Neuronal stem cell (in vitro differentiated cells): ENCODE results near the gene DPH3.

Source experiments
- DNase-seq: peaks from one replicate; pipeline ENCODE4 v3.0.0-alpha.2; 2013; ENCODE audit warnings: low spot score
- H2AFZ ChIP-seq: one replicate; pipeline ENCODE4 v1.6.1; 2013; ENCODE audit warnings: mild to moderate bottlenecking, low read length, inconsistent platforms
- H2AK5ac ChIP-seq: 2 replicates; pipeline ENCODE4 v1.6.1; 2013; ENCODE audit warnings: low read depth, mild to moderate bottlenecking, inconsistent platforms, low read length, moderate library complexity, mixed read lengths
- H2BK120ac ChIP-seq: 2 replicates; pipeline ENCODE4 v1.6.1; 2013; ENCODE audit warnings: low read depth, mild to moderate bottlenecking, inconsistent platforms, low read length, moderate library complexity, mixed read lengths
- H2BK12ac ChIP-seq: one replicate; pipeline ENCODE4 v1.6.1; 2013; ENCODE audit warnings: low read length, inconsistent platforms
- H2BK15ac ChIP-seq: 2 replicates; pipeline ENCODE4 v1.6.1; 2013; ENCODE audit warnings: mild to moderate bottlenecking, low read length, inconsistent platforms, mixed read lengths
- H2BK5ac ChIP-seq: one replicate; pipeline ENCODE4 v1.6.1; 2013; ENCODE audit warnings: inconsistent platforms, mild to moderate bottlenecking, low read length, moderate library complexity
- H3K14ac ChIP-seq: one replicate; pipeline ENCODE4 v1.6.1; 2013; ENCODE audit warnings: low read length, inconsistent platforms
- H3K18ac ChIP-seq: 2 replicates; pipeline ENCODE4 v1.6.1; 2013; ENCODE audit warnings: low read length, inconsistent platforms
- H3K23ac ChIP-seq: 2 replicates; pipeline ENCODE4 v1.6.1; 2013; ENCODE audit warnings: low read depth, mild to moderate bottlenecking, mixed read lengths, low read length, inconsistent platforms; ENCODE audit not compliant: poor library complexity
- H3K27ac ChIP-seq: replicated peaks from 3 replicates; pipeline ENCODE4 v1.5.1; 2013; ENCODE audit warnings: low read length, inconsistent platforms
- H3K27me3 ChIP-seq, 3 experiments: 2 replicates each; pipeline ENCODE4 v1.6.1; 2013; ENCODE audit warnings: low read length in 3 of 3, mild to moderate bottlenecking in 2 of 3, inconsistent platforms in 1 of 3, low read depth in 1 of 3, mixed read lengths in 1 of 3, moderate library complexity in 1 of 3; ENCODE audit not compliant: control insufficient read depth in 3 of 3, insufficient read depth in 3 of 3
- H3K36me3 ChIP-seq, 2 donors: replicated peaks in 1 of 2; 2 replicates each; pipeline ENCODE4 v1.6.1; 2013; ENCODE audit warnings: low read length in 2 of 2; ENCODE audit not compliant: control insufficient read depth in 2 of 2, insufficient read depth in 2 of 2
- H3K4ac ChIP-seq: 2 replicates; pipeline ENCODE4 v1.6.1; 2013; ENCODE audit warnings: inconsistent platforms, mild to moderate bottlenecking, low read length, moderate library complexity
- H3K4me1 ChIP-seq, 2 donors: 1 replicate in 1 of 2; 2 replicates in 1 of 2; pipeline ENCODE4 v1.6.1; 2013; ENCODE audit warnings: low read length in 2 of 2, low read depth in 1 of 2; ENCODE audit not compliant: control insufficient read depth in 2 of 2, insufficient read depth in 1 of 2
- H3K4me2 ChIP-seq: one replicate; pipeline ENCODE4 v1.6.1; 2013; ENCODE audit warnings: mild to moderate bottlenecking, low read length, inconsistent platforms; ENCODE audit not compliant: insufficient read depth, poor library complexity, severe bottlenecking
- H3K4me3 ChIP-seq, 2 donors: 2 replicates each; pipeline ENCODE4 v1.5.1; 2013; ENCODE audit warnings: low read length in 2 of 2, mild to moderate bottlenecking in 2 of 2, inconsistent platforms in 1 of 2, moderate library complexity in 1 of 2
- H3K79me1 ChIP-seq: one replicate; pipeline ENCODE4 v1.6.1; 2013; ENCODE audit warnings: low read depth, mild to moderate bottlenecking, inconsistent platforms, low read length, moderate library complexity
- H3K9ac ChIP-seq: one replicate; pipeline ENCODE4 v1.6.1; 2013; ENCODE audit warnings: mild to moderate bottlenecking, low read depth, low read length, inconsistent platforms; ENCODE audit not compliant: poor library complexity
- H3K9me3 ChIP-seq, 2 donors: replicated peaks in 1 of 2; 2 replicates each; pipeline versions ENCODE3 to v1.6.1; 2013; ENCODE audit warnings: low read length in 2 of 2, mild to moderate bottlenecking in 2 of 2, inconsistent platforms in 1 of 2, low read depth in 1 of 2, mixed read lengths in 1 of 2, moderate library complexity in 1 of 2; ENCODE audit not compliant: control insufficient read depth in 2 of 2, insufficient read depth in 1 of 2
- H4K8ac ChIP-seq: one replicate; pipeline ENCODE4 v1.6.1; 2013; ENCODE audit warnings: low read depth, mild to moderate bottlenecking, inconsistent platforms, low read length, moderate library complexity
- H4K91ac ChIP-seq: one replicate; pipeline ENCODE4 v1.6.1; 2013; ENCODE audit warnings: low read length, low read depth, mild to moderate bottlenecking, inconsistent platforms; ENCODE audit not compliant: poor library complexity
- WGBS, 2 donors: extraction: QIAGEN DNeasy Blood & Tissue Kit; methylation state at CpG; one replicate each; pipeline ENCODE4 v1.1.7; 2013; ENCODE audit warnings: missing lambda C conversion rate in 2 of 2, mixed read lengths in 1 of 2; ENCODE audit not compliant: insufficient read length in 2 of 2, insufficient replicate concordance in 1 of 2; ENCODE audit errors: extremely low coverage in 2 of 2; 5-methylcytosine and 5-hydroxymethylcytosine counted together

DPH3 gene

GRCh38 chr3:16245609-16246008 lies 19.1 kb downstream of the DPH3 start:
- no CpG with 5 or more reads among the region's 3 CpGs for WGBS, 2 donors
- Histone ChIP-seq H4K8ac (no peak overlapping the region), H3K36me3 (no peaks in the 10 kb centered on the region), H2AFZ (no peak overlapping the region), H2BK12ac (no peak overlapping the region), H2BK15ac (no peak overlapping the region), H3K9ac (no peak overlapping the region), H3K14ac (no peak overlapping the region), H3K4ac (no peak overlapping the region), H3K23ac (no peak overlapping the region), H3K4me2 (no peak overlapping the region), H3K27me3 (peaks cover 0 to 2% (median 0%) of the 10 kb centered on the region in 3 experiments), H3K9me3 (no peaks in the 10 kb centered on the region), H3K79me1 (no peaks in the 10 kb centered on the region), H3K18ac (no peak overlapping the region), H3K27ac (no peak overlapping the region), H2BK5ac (no peak overlapping the region), H2BK120ac (no peak overlapping the region), H2AK5ac (no peak overlapping the region), H3K4me3 (no peak overlapping the region), H4K91ac (no peak overlapping the region), H3K4me1 (no peaks in the 10 kb centered on the region)
- no peak for DNase-seq

- no peaks in the 10 kb centered on the region for H3K9me3 ChIP-seq
- H2BK5ac ChIP-seq = no peak overlapping the region
- no peak overlapping the region for H3K9ac ChIP-seq
- H2BK15ac ChIP-seq = no peak overlapping the region
- H3K18ac ChIP-seq = no peak overlapping the region
- no peak overlapping the region for H4K91ac ChIP-seq
- H4K8ac ChIP-seq = no peak overlapping the region
- H3K14ac ChIP-seq = no peak overlapping the region
- no CpG with 5 or more reads among the region's 9 CpGs for WGBS, 2 donors
- H2AK5ac ChIP-seq = no peak overlapping the region
- H2BK120ac ChIP-seq = no peak overlapping the region
- DNase-seq = no peak
- H2BK12ac ChIP-seq = no peak overlapping the region
- peaks cover 0 to 11% (median 0%) of the 10 kb centered on the region in 3 experiments for H3K27me3 ChIP-seq
- no peak overlapping the region for H2AFZ ChIP-seq
- H3K23ac ChIP-seq = no peak overlapping the region
- no peak overlapping the region for H3K4me2 ChIP-seq
- no peaks in the 10 kb centered on the region for H3K79me1 ChIP-seq
- no peaks in the 10 kb centered on the region for H3K36me3 ChIP-seq
- no peaks in the 10 kb centered on the region for H3K4me1 ChIP-seq
- no peak overlapping the region for H3K4me3 ChIP-seq
- no peak overlapping the region for H3K27ac ChIP-seq
- H3K4ac ChIP-seq = no peak overlapping the region
These were observed 20.8 kb downstream of the DPH3 start for GRCh38 chr3:16243706-16244490.

GRCh38 chr3:16242177-16242576 lies 22.6 kb downstream of the DPH3 start:
- Histone ChIP-seq H4K8ac (no peak overlapping the region), H3K14ac (no peak overlapping the region), H3K23ac (no peak overlapping the region), H3K4me2 (no peak overlapping the region), H2AK5ac (no peak overlapping the region), H3K27me3 (peaks cover 0 to 11% (median 0%) of the 10 kb centered on the region in 3 experiments), H2BK120ac (no peak overlapping the region), H3K79me1 (no peaks in the 10 kb centered on the region), H2AFZ (no peak overlapping the region), H2BK12ac (no peak overlapping the region), H3K4me1 (no peaks in the 10 kb centered on the region), H3K36me3 (no peaks in the 10 kb centered on the region), H3K4ac (no peak overlapping the region), H3K9ac (no peak overlapping the region), H3K18ac (no peak overlapping the region), H3K4me3 (no peak overlapping the region), H4K91ac (no peak overlapping the region), H3K27ac (no peak overlapping the region), H3K9me3 (no peaks in the 10 kb centered on the region), H2BK15ac (no peak overlapping the region), H2BK5ac (no peak overlapping the region)
- no peak for DNase-seq
- WGBS, 2 donors = no CpG with 5 or more reads among the region's 5 CpGs

GRCh38 chr3:16241225-16241624 lies 23.5 kb downstream of the DPH3 start:
- Histone ChIP-seq H2BK120ac (no peak overlapping the region), H2BK5ac (no peak overlapping the region), H2AFZ (no peak overlapping the region), H4K91ac (no peak overlapping the region), H4K8ac (no peak overlapping the region), H2BK15ac (no peak overlapping the region), H2AK5ac (no peak overlapping the region), H3K4me1 (no peaks in the 10 kb centered on the region), H3K27me3 (peaks cover 0 to 11% (median 0%) of the 10 kb centered on the region in 3 experiments), H3K9me3 (no peaks in the 10 kb centered on the region), H3K79me1 (no peaks in the 10 kb centered on the region), H3K4me3 (no peak overlapping the region), H3K14ac (no peak overlapping the region), H3K23ac (no peak overlapping the region), H2BK12ac (no peak overlapping the region), H3K18ac (no peak overlapping the region), H3K27ac (no peak overlapping the region), H3K36me3 (no peaks in the 10 kb centered on the region), H3K4me2 (no peak overlapping the region), H3K9ac (no peak overlapping the region), H3K4ac (no peak overlapping the region)
- WGBS, 2 donors = no CpG with 5 or more reads among the region's 5 CpGs
- no peak for DNase-seq
